GM19395 (cell line): ENCODE data around the gene ZNF383.
"Not testable (repeated sequence)": the region's sequence is repeated elsewhere in the genome, so short reads cannot be mapped to it uniquely, and the experiment has no call there.

Experiments
- ATAC-seq: cut with Tn5 transposase; IDR thresholded peaks from one replicate; pipeline ENCODE4 v1.9.1; 2021; ENCODE audit warnings: mild to moderate bottlenecking, moderate library complexity; ENCODE audit not compliant: unreplicated experiment

ZNF383 gene

GRCh38 chr19:37292998-37293939, 75.3 kb downstream of the ZNF383 start:
- ATAC-seq = not testable (repeated sequence)

GRCh38 chr19:37294246-37294645, 76.2 kb downstream of the ZNF383 start:
- not testable (repeated sequence) for ATAC-seq
